PC-9 (cell line): ENCODE measurements around the gene SNTG2. TPM values are rescaled to one million over a fixed set of nuclear protein-coding genes. Genes with fewer than 3 reads are reported as not detected.

ENCODE experiments used
- BruUV-seq: library from RNA; stranded (reverse); fragments of 400-500 nt; replicated peaks from 2 replicates; lab custom pipeline; 2021; lab: Mats Ljungman, UMichigan
- CTCF ChIA-PET: fragments of 300-600 bp; sonication (Branson Sonifier 250); formaldehyde crosslinking; loops from one replicate; lab custom pipeline; 2022; ENCODE audit warnings: antibody characterized with exemption; lab: Charles Lee
- POLR2A ChIA-PET: fragments of 300-600 bp; sonication (Branson Sonifier 250); formaldehyde crosslinking; loops from one replicate; lab custom pipeline; 2022; ENCODE audit warnings: antibody characterized with exemption; ENCODE audit not compliant: unreplicated experiment; lab: Charles Lee
- DNase-seq, 2 experiments: peaks; one replicate each; pipeline versions ENCODE4 v3.0.0 to v3.0.0-alpha.2; 2015 to 2022; ENCODE audit warnings: mixed read lengths in 1 of 2
- H2AFZ ChIP-seq: fragments of 200-600 bp; sonication (generic); 2 replicates; pipeline ENCODE4 v1.8.1; 2017; ENCODE audit warnings: antibody characterized with exemption
- H3F3A ChIP-seq: fragments of 200-600 bp; sonication (generic); 2 replicates; pipeline ENCODE4 v1.8.1; 2017; ENCODE audit warnings: antibody characterized with exemption, mild to moderate bottlenecking, low read depth; ENCODE audit not compliant: insufficient read depth
- H3K27ac ChIP-seq: fragments of 200-600 bp; sonication (generic); 2 replicates; pipeline ENCODE4 v1.6.1; 2016; ENCODE audit warnings: mixed run types
- H3K27me3 ChIP-seq: fragments of 200-600 bp; sonication (generic); 2 replicates; pipeline ENCODE4 v1.6.1; 2016; ENCODE audit warnings: low read depth, mixed run types; ENCODE audit not compliant: insufficient read depth
- H3K36me3 ChIP-seq: fragments of 200-600 bp; sonication (generic); 2 replicates; pipeline ENCODE4 v1.6.1; 2016; ENCODE audit warnings: low read depth, mixed run types
- H3K4me1 ChIP-seq: fragments of 200-600 bp; sonication (generic); replicated peaks from 2 replicates; pipeline ENCODE4 v1.6.1; 2016; ENCODE audit warnings: mixed run types; ENCODE audit not compliant: insufficient read depth
- H3K4me2 ChIP-seq: fragments of 200-600 bp; sonication (generic); 2 replicates; pipeline ENCODE4 v1.6.1; 2017; ENCODE audit warnings: mixed run types
- H3K4me3 ChIP-seq: fragments of 200-600 bp; sonication (generic); 2 replicates; pipeline ENCODE4 v1.6.1; 2016; ENCODE audit warnings: mixed run types
- H3K79me2 ChIP-seq: fragments of 200-600 bp; sonication (generic); 2 replicates; pipeline ENCODE4 v1.6.1; 2017; ENCODE audit warnings: low read depth, mixed run types
- H3K9me2 ChIP-seq: fragments of 200-600 bp; sonication (generic); 2 replicates; pipeline ENCODE4 v1.8.1; 2017; ENCODE audit warnings: mild to moderate bottlenecking; ENCODE audit not compliant: insufficient read depth
- H3K9me3 ChIP-seq: fragments of 200-600 bp; sonication (generic); 2 replicates; pipeline ENCODE4 v1.8.1; 2016; ENCODE audit warnings: low read depth; ENCODE audit not compliant: insufficient read depth
- H4K20me1 ChIP-seq: fragments of 200-600 bp; sonication (generic); 2 replicates; pipeline ENCODE4 v1.8.1; 2017; ENCODE audit not compliant: insufficient read depth
- CTCF ChIP-seq: fragments of 200-600 bp; sonication (generic); conservative IDR thresholded peaks from 2 replicates; pipeline ENCODE4 v1.6.1; 2017; ENCODE audit warnings: mixed run types, antibody characterized with exemption, mild to moderate bottlenecking, moderate library complexity
- EZH2 ChIP-seq: fragments of 200-600 bp; sonication (generic); IDR thresholded peaks from 2 replicates; pipeline ENCODE4 v1.8.0; 2017; ENCODE audit warnings: antibody characterized with exemption, low read depth
- intact Hi-C: fragments of 100-400 bp; cut with micrococcal nuclease; formaldehyde crosslinking; loops from one replicate; pipeline ENCODE4 v1.10.0; 2022; ENCODE audit not compliant: unreplicated experiment
- total RNA-seq: library from RNA; stranded (reverse); gene quantifications from 2 replicates; pipeline ENCODE4 v1.2.3, GENCODE V29; 2021

The SNTG2 gene
- total RNA-seq, 1 experiment from 2014 or later, result not detected

DNA sequence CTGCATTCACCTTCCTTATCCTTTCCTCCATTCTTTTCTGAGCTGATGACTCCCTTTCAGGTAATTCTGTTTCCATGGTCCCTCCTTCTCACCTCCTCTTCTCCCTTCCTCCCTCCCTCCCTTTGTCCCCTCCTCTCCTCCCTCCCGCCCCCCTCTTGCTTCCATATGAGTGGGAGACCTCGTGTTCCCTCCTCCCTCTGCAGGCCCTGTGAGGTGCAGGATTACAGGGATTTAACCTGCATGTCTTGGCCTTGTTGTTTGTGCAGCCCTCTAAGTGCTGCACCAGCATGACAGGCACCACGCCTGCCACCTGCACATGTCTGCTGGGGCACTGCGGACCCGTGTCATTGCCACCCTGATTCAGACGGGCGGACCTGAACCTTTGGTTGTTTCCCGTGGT, 103.1 kb downstream of the SNTG2 start:
- H3K36me3 ChIP-seq, result no peaks in the 10 kb centered on the region
- no peaks in the 10 kb centered on the region for H3K4me1 ChIP-seq
- TF ChIP-seq CTCF (no peak), EZH2 (no peak)
- intact Hi-C loops, result no loop called here
- H3K27ac ChIP-seq, result no peak overlapping the region
- no peak for DNase-seq
- no peak overlapping the region for H3K4me3 ChIP-seq
- POLR2A ChIA-PET, result no interaction called here
- CTCF ChIA-PET, result no interaction called here
- peaks cover 17% of the 10 kb centered on the region; the same call in 1 of the 2 replicates for H3K27me3 ChIP-seq
- H4K20me1 ChIP-seq, result no peaks in the 10 kb centered on the region
- no peaks in the 10 kb centered on the region for H3F3A ChIP-seq
- no peak overlapping the region for H2AFZ ChIP-seq
- no peak overlapping the region for H3K4me2 ChIP-seq
- no peaks in the 10 kb centered on the region for H3K9me2 ChIP-seq
- H3K79me2 ChIP-seq, result no peaks in the 10 kb centered on the region
- H3K9me3 ChIP-seq, result no peaks in the 10 kb centered on the region
- BruUV-seq, result no TSS peak

DNA sequence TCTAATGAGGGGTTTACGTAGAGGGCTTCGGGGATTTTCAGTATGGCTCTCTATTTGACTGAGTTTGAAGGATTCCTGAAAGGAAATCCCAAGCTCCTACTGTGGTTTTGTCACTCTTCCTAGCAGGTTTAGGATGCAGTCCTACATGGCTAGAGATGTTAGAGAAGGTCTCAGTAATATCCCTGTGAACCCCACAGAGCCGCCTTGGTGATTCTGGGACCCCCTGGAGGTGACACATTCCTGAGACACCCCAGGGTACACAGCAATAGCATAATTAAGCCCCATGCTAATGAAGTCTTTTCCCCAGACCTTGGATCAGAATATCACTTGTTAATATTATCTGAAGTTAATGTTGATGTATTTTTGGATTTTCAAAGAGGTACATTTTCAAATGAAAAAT, 103.8 kb downstream of the SNTG2 start:
- Histone ChIP-seq H3K4me1 (no peaks in the 10 kb centered on the region), H3K4me3 (no peak overlapping the region), H3K36me3 (no peaks in the 10 kb centered on the region), H3K27ac (no peak overlapping the region), H3K9me2 (no peaks in the 10 kb centered on the region), H4K20me1 (no peaks in the 10 kb centered on the region), H3K9me3 (no peaks in the 10 kb centered on the region), H3K27me3 (peaks cover 17% of the 10 kb centered on the region; the same call in 1 of the 2 replicates), H2AFZ (no peak overlapping the region), H3K79me2 (no peaks in the 10 kb centered on the region), H3F3A (no peaks in the 10 kb centered on the region), H3K4me2 (no peak overlapping the region)
- intact Hi-C loops, result no loop called here
- ChIA-PET CTCF (no interaction called here), POLR2A (no interaction called here)
- TF ChIP-seq CTCF, result no peak
- TF ChIP-seq EZH2, result no peak
- BruUV-seq, result no TSS peak
- no peak for DNase-seq

- POLR2A ChIA-PET, result no interaction called here
Measured at GRCh38 chr2:1055014-1055595, 104.5 kb downstream of the SNTG2 start.

More at GRCh38 chr2:1055014-1055595, 104.5 kb downstream of the SNTG2 start:
- H3K79me2 ChIP-seq, result no peaks in the 10 kb centered on the region
- no peak for DNase-seq
- H3K9me2 ChIP-seq, result no peaks in the 10 kb centered on the region
- no peaks in the 10 kb centered on the region for H3K36me3 ChIP-seq
- no peak overlapping the region for H3K27ac ChIP-seq
- H3K4me1 ChIP-seq, result no peaks in the 10 kb centered on the region
- no peaks in the 10 kb centered on the region for H3K9me3 ChIP-seq
- no peaks in the 10 kb centered on the region for H3F3A ChIP-seq
- peaks cover 17% of the 10 kb centered on the region; the same call in 1 of the 2 replicates for H3K27me3 ChIP-seq
- BruUV-seq, result no TSS peak
- H3K4me2 ChIP-seq, result no peak overlapping the region
- no peaks in the 10 kb centered on the region for H4K20me1 ChIP-seq
- intact Hi-C loops, result no loop called here
- CTCF ChIA-PET, result no interaction called here
- H3K4me3 ChIP-seq, result no peak overlapping the region
- H2AFZ ChIP-seq, result no peak overlapping the region
- TF ChIP-seq EZH2, result no peak
- no peak for TF ChIP-seq CTCF
